ENCODE results near the gene BCL6.

The BCL6 gene

DNA sequence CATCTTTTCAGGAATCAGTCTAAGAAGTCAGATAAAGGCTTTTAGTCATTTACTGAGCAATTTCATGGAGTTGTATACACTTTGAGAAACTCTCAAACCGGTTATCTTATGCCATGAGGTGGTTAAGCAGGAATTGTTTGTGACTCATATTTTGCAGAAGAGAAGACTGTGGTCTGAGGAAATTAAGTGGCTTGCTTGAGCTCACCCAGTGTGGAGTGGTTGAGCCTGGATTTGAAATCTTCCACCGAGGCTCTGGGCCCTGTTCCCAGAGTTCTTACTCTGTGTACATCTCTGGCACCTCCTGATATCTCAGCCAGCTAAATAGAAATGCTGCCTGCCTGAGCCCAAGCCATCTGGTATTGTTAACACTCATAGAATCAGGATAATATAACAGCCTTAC lies 37.8 kb upstream of the BCL6 start:
- H3K4me3 ChIP-seq (ENCODE audit: low read depth, low read length), result no peak overlapping the region
- DNase-seq (ENCODE audit: low read depth), result no peak
- TF ChIP-seq, protein P1, sequence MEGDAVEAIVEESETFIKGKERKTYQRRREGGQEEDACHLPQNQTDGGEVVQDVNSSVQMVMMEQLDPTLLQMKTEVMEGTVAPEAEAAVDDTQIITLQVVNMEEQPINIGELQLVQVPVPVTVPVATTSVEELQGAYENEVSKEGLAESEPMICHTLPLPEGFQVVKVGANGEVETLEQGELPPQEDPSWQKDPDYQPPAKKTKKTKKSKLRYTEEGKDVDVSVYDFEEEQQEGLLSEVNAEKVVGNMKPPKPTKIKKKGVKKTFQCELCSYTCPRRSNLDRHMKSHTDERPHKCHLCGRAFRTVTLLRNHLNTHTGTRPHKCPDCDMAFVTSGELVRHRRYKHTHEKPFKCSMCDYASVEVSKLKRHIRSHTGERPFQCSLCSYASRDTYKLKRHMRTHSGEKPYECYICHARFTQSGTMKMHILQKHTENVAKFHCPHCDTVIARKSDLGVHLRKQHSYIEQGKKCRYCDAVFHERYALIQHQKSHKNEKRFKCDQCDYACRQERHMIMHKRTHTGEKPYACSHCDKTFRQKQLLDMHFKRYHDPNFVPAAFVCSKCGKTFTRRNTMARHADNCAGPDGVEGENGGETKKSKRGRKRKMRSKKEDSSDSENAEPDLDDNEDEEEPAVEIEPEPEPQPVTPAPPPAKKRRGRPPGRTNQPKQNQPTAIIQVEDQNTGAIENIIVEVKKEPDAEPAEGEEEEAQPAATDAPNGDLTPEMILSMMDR (IDR thresholded peaks at IDR 0.05; ENCODE audit: low read depth, low read length, missing control alignments), result no peak

DNA sequence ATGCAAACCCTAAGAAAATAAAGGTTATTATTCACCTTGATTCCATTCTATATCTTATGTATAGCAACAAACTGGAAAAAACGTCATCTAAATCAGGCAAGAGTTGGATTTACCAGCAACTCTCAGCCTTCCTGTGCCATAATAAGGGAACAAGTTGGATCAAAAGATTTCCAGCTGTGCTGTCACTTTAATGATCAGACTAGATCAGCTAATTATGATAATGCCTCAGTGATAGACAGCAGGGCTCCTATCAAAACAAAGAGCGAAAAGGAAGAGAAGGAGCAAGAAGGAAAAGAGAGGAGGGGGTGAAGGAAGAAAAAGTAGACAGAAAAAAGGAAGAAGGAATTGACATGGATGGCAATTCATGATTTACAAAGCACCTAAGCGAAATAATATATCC lies 36.7 kb upstream of the BCL6 start:
- no peak for DNase-seq (ENCODE audit: low read depth)
- no peak overlapping the region for H3K4me3 ChIP-seq (ENCODE audit: low read depth, low read length)
- TF ChIP-seq, protein P1 (IDR thresholded peaks at IDR 0.05; ENCODE audit: low read depth, low read length, missing control alignments), result no peak

DNA sequence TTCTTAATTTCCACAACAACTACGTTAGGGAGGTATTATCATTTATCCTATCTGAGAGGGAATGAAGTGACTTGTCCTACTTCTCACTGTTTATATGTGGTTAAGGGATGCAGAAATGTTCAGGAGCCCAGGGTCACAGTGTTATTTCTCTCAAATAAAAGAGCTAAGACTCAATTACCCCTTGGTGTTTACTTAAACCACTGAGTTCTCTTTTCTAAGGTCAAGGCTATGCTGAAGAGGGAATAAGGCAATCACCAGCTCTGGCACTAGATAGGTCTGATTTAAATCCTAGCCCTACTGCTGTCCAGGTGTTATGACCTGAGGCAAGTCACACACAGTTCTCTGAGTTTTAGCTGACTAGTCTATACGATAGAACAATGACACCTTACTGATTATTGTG lies 35.7 kb upstream of the BCL6 start:
- H3K4me3 ChIP-seq (ENCODE audit: low read depth, low read length), result no peak overlapping the region
- DNase-seq (ENCODE audit: low read depth), result no peak
- TF ChIP-seq, protein P1 (IDR thresholded peaks at IDR 0.05; ENCODE audit: low read depth, low read length, missing control alignments), result no peak

DNA sequence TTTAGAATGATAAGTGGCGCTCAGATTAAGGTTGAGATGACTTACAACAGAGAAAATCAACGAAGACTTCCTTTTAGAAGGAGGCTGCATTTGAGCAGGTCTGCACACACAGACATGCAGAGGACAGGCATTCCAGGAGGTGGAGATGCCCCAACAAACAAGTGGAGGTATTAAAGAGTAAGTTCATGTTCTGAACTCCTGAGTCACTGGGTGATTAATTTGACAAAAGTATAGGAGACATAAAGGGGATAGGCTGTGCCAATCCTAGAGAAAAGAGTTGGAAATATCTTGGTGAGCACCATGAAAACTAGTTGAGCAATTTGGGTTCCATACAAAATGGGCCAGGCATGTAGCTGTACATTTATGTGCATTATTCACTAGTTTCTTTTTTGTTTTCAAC lies 33.5 kb upstream of the BCL6 start:
- DNase-seq (ENCODE audit: low read depth), result no peak
- H3K4me3 ChIP-seq (ENCODE audit: low read depth, low read length), result no peak overlapping the region
- TF ChIP-seq, protein P1 (IDR thresholded peaks at IDR 0.05; ENCODE audit: low read depth, low read length, missing control alignments), result no peak

DNA sequence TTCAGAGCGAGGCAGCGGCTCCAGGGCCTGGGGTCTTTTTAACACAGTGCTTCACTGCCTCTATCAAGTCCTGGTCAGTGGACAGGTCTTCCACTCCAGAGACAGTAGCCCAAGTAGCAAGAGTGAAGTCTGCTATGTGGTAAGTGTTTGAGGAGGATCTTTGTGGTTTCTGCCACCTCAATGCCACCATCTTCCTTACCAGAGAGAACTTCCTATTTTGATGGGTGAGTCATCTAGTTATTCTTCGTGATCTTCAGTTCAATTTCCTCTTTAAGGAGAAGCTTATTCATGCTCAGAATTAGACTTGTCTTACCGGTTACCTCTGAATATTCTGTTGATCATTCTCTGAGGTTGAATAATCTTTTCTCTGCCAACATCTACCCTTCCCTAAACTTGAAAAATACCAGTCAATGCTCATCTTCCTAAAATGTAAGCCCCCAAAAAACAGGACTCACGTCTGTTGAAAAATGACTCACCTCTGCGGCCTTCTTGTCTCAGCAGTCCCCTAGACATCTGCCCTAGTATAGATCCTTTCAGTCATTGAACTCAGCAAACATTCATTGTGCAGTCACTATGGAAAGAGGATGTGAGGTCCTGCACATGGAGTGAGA lies 32.2 kb upstream of the BCL6 start:
- no peak for DNase-seq (ENCODE audit: low read depth)
- TF ChIP-seq, protein P1 (IDR thresholded peaks at IDR 0.05; ENCODE audit: low read depth, low read length, missing control alignments), result no peak
- no peak overlapping the region for H3K4me3 ChIP-seq (ENCODE audit: low read depth, low read length)

GRCh38 chr3:187775549-187775948 lies 30.3 kb upstream of the BCL6 start:
- no peak for DNase-seq (ENCODE audit: low read depth)
- TF ChIP-seq, protein P1 (IDR thresholded peaks at IDR 0.05; ENCODE audit: low read depth, low read length, missing control alignments), result no peak
- H3K4me3 ChIP-seq (ENCODE audit: low read depth, low read length), result no peak overlapping the region

GRCh38 chr3:187774185-187774789 lies 29.0 kb upstream of the BCL6 start:
- TF ChIP-seq, protein P1 (IDR thresholded peaks at IDR 0.05; ENCODE audit: low read depth, low read length, missing control alignments), result no peak
- no peak for DNase-seq (ENCODE audit: low read depth)
- no peak overlapping the region for H3K4me3 ChIP-seq (ENCODE audit: low read depth, low read length)

All from GM12864 (cell line).